H1 (cell line): ENCODE measurements around the gene KLF13. TPM values are rescaled to one million over a fixed set of nuclear protein-coding genes. Genes with fewer than 3 reads are reported as not detected.

ENCODE experiments used
- CTCF ChIA-PET: fragments of 300-600 bp; sonication (Branson Sonifier 250); formaldehyde crosslinking; loops from one replicate; lab custom pipeline; 2021; ENCODE audit not compliant: partially characterized antibody; lab: Charles Lee
- POLR2A ChIA-PET: fragments of 300-600 bp; sonication (Branson Sonifier 250); formaldehyde crosslinking; loops from one replicate; lab custom pipeline; 2021; ENCODE audit warnings: inconsistent platforms; ENCODE audit not compliant: partially characterized antibody; lab: Charles Lee
- DNase-seq, 2 experiments: peaks; one replicate each; pipeline versions ENCODE4 v3.0.0 to v3.0.0-alpha.2; 2010 to 2022; ENCODE audit warnings: low spot score in 2 of 2, low read depth in 1 of 2, mixed read lengths in 1 of 2
- FAIRE-seq: peaks from 2 replicates; lab custom pipeline; 2011; peaks lifted over from hg19 to GRCh38; lab: Jason Lieb, UNC
- H2AFZ ChIP-seq: 2 replicates; pipeline ENCODE4 v1.8.1; 2012; ENCODE audit warnings: low read length, inconsistent platforms
- H2AK5ac ChIP-seq: 2 replicates; pipeline ENCODE4 v1.6.1; 2013; ENCODE audit warnings: low read depth, low read length
- H2BK120ac ChIP-seq: replicated peaks from 2 replicates; pipeline ENCODE3; 2013; ENCODE audit warnings: low read depth, low read length, inconsistent platforms
- H2BK12ac ChIP-seq: 2 replicates; pipeline ENCODE4 v1.6.1; 2013; ENCODE audit warnings: low read depth, low read length
- H2BK15ac ChIP-seq: 2 replicates; pipeline ENCODE4 v1.6.1; 2013; ENCODE audit warnings: low read length
- H2BK20ac ChIP-seq: 2 replicates; pipeline ENCODE4 v1.6.1; 2013; ENCODE audit warnings: low read length
- H2BK5ac ChIP-seq: 2 replicates; pipeline ENCODE4 v1.6.1; 2013; ENCODE audit warnings: low read depth, low read length
- H3K14ac ChIP-seq: 2 replicates; pipeline ENCODE4 v1.6.1; 2013; ENCODE audit warnings: inconsistent platforms; ENCODE audit not compliant: insufficient read length
- H3K18ac ChIP-seq: 2 replicates; pipeline ENCODE4 v1.6.1; 2013; ENCODE audit warnings: low read length; ENCODE audit errors: extremely low read depth
- H3K23ac ChIP-seq: 2 replicates; pipeline ENCODE4 v1.6.1; 2013; ENCODE audit warnings: inconsistent platforms; ENCODE audit not compliant: insufficient read length
- H3K23me2 ChIP-seq: 2 replicates; pipeline ENCODE4 v1.6.1; 2013; ENCODE audit warnings: low read depth, low read length
- H3K27ac ChIP-seq: 2 replicates; pipeline ENCODE4 v1.6.1; 2011; ENCODE audit warnings: low read depth, low read length, inconsistent platforms
- H3K27me3 ChIP-seq, 4 experiments: replicated peaks in 1 of 4; 1 replicate in 1 of 4; 2 replicates in 3 of 4; pipeline versions ENCODE4 v1.6.1 to v1.8.1; 2011 to 2013; ENCODE audit warnings: low read length in 3 of 4, mild to moderate bottlenecking in 3 of 4, inconsistent platforms in 2 of 4, mixed read lengths in 2 of 4, moderate library complexity in 1 of 4; ENCODE audit not compliant: control insufficient read depth in 3 of 4, insufficient read depth in 3 of 4; ENCODE audit errors: extremely low read depth in 1 of 4
- H3K36me3 ChIP-seq, 4 experiments: 2 replicates each; pipeline versions ENCODE4 v1.6.1 to v1.8.1; 2011 to 2013; ENCODE audit warnings: mild to moderate bottlenecking in 4 of 4, low read length in 3 of 4, moderate library complexity in 2 of 4, control low read depth in 1 of 4, inconsistent platforms in 1 of 4; ENCODE audit not compliant: insufficient read depth in 4 of 4, control insufficient read depth in 2 of 4
- H3K4ac ChIP-seq: replicated peaks from 2 replicates; pipeline ENCODE3; 2013; ENCODE audit warnings: low read length, low read depth, mixed read lengths, inconsistent platforms; ENCODE audit not compliant: insufficient read length
- H3K4me1 ChIP-seq, 4 experiments: replicated peaks in 1 of 4; 1 replicate in 1 of 4; 2 replicates in 3 of 4; pipeline versions ENCODE4 v1.6.1 to v1.8.1; 2011 to 2013; ENCODE audit warnings: low read length in 3 of 4, inconsistent platforms in 2 of 4, mixed read lengths in 1 of 4; ENCODE audit not compliant: insufficient read depth in 4 of 4, control insufficient read depth in 3 of 4
- H3K4me2 ChIP-seq, 2 experiments: 2 replicates each; pipeline versions ENCODE4 v1.6.1 to v1.8.1; 2011 to 2013; ENCODE audit warnings: low read depth in 2 of 2, low read length in 2 of 2, control low read depth in 1 of 2, inconsistent platforms in 1 of 2, mild to moderate bottlenecking in 1 of 2; ENCODE audit not compliant: insufficient read depth in 1 of 2
- H3K4me3 ChIP-seq, 4 experiments: fragments of 200-600, 300-600 bp in 1 of 4; sonication (generic), shearing (Covaris generic), sonication (Bioruptor Twin) in 1 of 4; 2 replicates each; pipeline versions ENCODE4 v1.5.1 to v1.8.1; 2011 to 2016; ENCODE audit warnings: low read length in 4 of 4, low read depth in 3 of 4, control low read depth in 2 of 4, inconsistent platforms in 2 of 4, mild to moderate bottlenecking in 2 of 4, mixed read lengths in 1 of 4, moderate library complexity in 1 of 4; ENCODE audit not compliant: insufficient read depth in 2 of 4; ENCODE audit errors: extremely low read depth in 1 of 4
- H3K56ac ChIP-seq: replicated peaks from 2 replicates; pipeline ENCODE3; 2013; ENCODE audit warnings: low read depth, mild to moderate bottlenecking, mixed read lengths, low read length, inconsistent platforms; ENCODE audit not compliant: insufficient read length
- H3K79me1 ChIP-seq: 2 replicates; pipeline ENCODE4 v1.6.1; 2013; ENCODE audit warnings: low read depth, low read length, control low read depth
- H3K79me2 ChIP-seq, 2 experiments: 2 replicates each; pipeline versions ENCODE4 v1.6.1 to v1.8.1; 2012 to 2013; ENCODE audit warnings: low read length in 2 of 2, mild to moderate bottlenecking in 2 of 2, inconsistent platforms in 1 of 2; ENCODE audit not compliant: insufficient read depth in 2 of 2, control insufficient read depth in 1 of 2
- H3K9ac ChIP-seq, 4 experiments: replicated peaks in 1 of 4; 1 replicate in 1 of 4; 2 replicates in 3 of 4; pipeline versions ENCODE4 v1.6.1 to v1.8.1; 2011 to 2013; ENCODE audit warnings: low read depth in 3 of 4, low read length in 3 of 4, control low read depth in 2 of 4, mild to moderate bottlenecking in 2 of 4, moderate library complexity in 2 of 4, inconsistent platforms in 1 of 4; ENCODE audit errors: extremely low read depth in 1 of 4
- H3K9me3 ChIP-seq, 2 experiments: 2 replicates each; pipeline versions ENCODE4 v1.6.1 to v1.8.1; 2012 to 2013; ENCODE audit warnings: mild to moderate bottlenecking in 2 of 2, moderate library complexity in 2 of 2, control low read depth in 1 of 2, inconsistent platforms in 1 of 2, low read depth in 1 of 2, low read length in 1 of 2, mixed read lengths in 1 of 2; ENCODE audit not compliant: insufficient read depth in 2 of 2
- H4K20me1 ChIP-seq, 2 experiments: replicated peaks in 1 of 2; 2 replicates each; pipeline versions ENCODE3 to v1.8.1; 2011 to 2013; ENCODE audit warnings: inconsistent platforms in 2 of 2, low read length in 2 of 2, mild to moderate bottlenecking in 1 of 2; ENCODE audit not compliant: insufficient read depth in 2 of 2, control insufficient read depth in 1 of 2
- H4K5ac ChIP-seq: 2 replicates; pipeline ENCODE4 v1.6.1; 2013; ENCODE audit warnings: low read length, low read depth, mixed read lengths, inconsistent platforms; ENCODE audit not compliant: insufficient read length
- H4K8ac ChIP-seq: 2 replicates; pipeline ENCODE4 v1.8.0; 2013; ENCODE audit warnings: mild to moderate bottlenecking, moderate library complexity, low read length, inconsistent platforms; ENCODE audit not compliant: insufficient read depth; ENCODE audit errors: extremely low read depth
- H4K91ac ChIP-seq: replicated peaks from 2 replicates; pipeline ENCODE3; 2013; ENCODE audit warnings: low read length, mixed read lengths, inconsistent platforms; ENCODE audit not compliant: insufficient read length
- ATF3 ChIP-seq: IDR thresholded peaks from 2 replicates; pipeline ENCODE4 v1.6.1; 2011; ENCODE audit warnings: low read depth, mild to moderate bottlenecking, low read length; ENCODE audit not compliant: insufficient read depth
- BRCA1 ChIP-seq: IDR thresholded peaks from 2 replicates; pipeline ENCODE4 v1.6.1; 2012; ENCODE audit warnings: low read depth, low read length, improper control_type of control experiment
- CBX8 ChIP-seq: fragments of 300-800, 300-1000 bp; sonication (generic); IDR thresholded peaks from 2 replicates; pipeline ENCODE4 v1.7.1; 2016; ENCODE audit warnings: low read depth, low read length, borderline replicate concordance
- CHD2 ChIP-seq: IDR thresholded peaks from 2 replicates; pipeline ENCODE4 v1.6.1; 2012; ENCODE audit warnings: low read length, improper control_type of control experiment
- EGR1 ChIP-seq: IDR thresholded peaks from 2 replicates; pipeline ENCODE4 v1.6.1; 2011; ENCODE audit warnings: low read depth, low read length, borderline replicate concordance
- FOSL1 ChIP-seq: IDR thresholded peaks from 2 replicates; pipeline ENCODE4 v1.6.1; 2011; ENCODE audit warnings: mild to moderate bottlenecking, low read depth, low read length, moderate library complexity; ENCODE audit not compliant: insufficient read depth
- HDAC6 ChIP-seq: IDR thresholded peaks from one replicate; pipeline ENCODE4 v1.7.1; 2012; ENCODE audit warnings: low read depth, mild to moderate bottlenecking, inconsistent platforms, low read length, moderate library complexity
- JUND ChIP-seq: IDR thresholded peaks from 2 replicates; pipeline ENCODE4 v1.6.1; 2011; ENCODE audit warnings: mild to moderate bottlenecking, improper control_type of control experiment, low read length
- PHF8 ChIP-seq: fragments of 200-600 bp; sonication (generic); conservative IDR thresholded peaks from 2 replicates; pipeline ENCODE4 v1.7.1; 2012; ENCODE audit warnings: low read depth, mild to moderate bottlenecking, inconsistent platforms, low read length, moderate library complexity
- POLR2A ChIP-seq, 2 experiments: IDR thresholded peaks; 1 replicate in 1 of 2; 2 replicates in 1 of 2; pipeline ENCODE4 v1.6.1; 2011; ENCODE audit warnings: low read depth in 2 of 2, low read length in 2 of 2, mild to moderate bottlenecking in 2 of 2; ENCODE audit errors: control extremely low read depth in 1 of 2
- SIN3A ChIP-seq, 2 experiments: IDR thresholded peaks in 1 of 2; conservative IDR thresholded peaks in 1 of 2; 2 replicates each; pipeline ENCODE4 v1.6.1; 2011 to 2012; ENCODE audit warnings: low read length in 2 of 2, improper control_type of control experiment in 1 of 2, low read depth in 1 of 2, mild to moderate bottlenecking in 1 of 2
- USF2 ChIP-seq: IDR thresholded peaks from 2 replicates; pipeline ENCODE4 v1.6.1; 2011; ENCODE audit warnings: low read length, improper control_type of control experiment
- WGBS, 2 experiments: shearing (Covaris generic) in 1 of 2; methylation state at CpG; one replicate each; pipeline versions ENCODE4 v1.1.6 to v1.1.7; 2013 to 2015; ENCODE audit warnings: low lambda C conversion rate in 2 of 2, mixed read lengths in 2 of 2, inconsistent platforms in 1 of 2, low coverage in 1 of 2, missing lambda C conversion rate in 1 of 2; ENCODE audit not compliant: insufficient replicate concordance in 2 of 2, insufficient coverage in 1 of 2, insufficient read length in 1 of 2; ENCODE audit errors: extremely low coverage in 1 of 2, missing lambda C conversion rate in 1 of 2; 5-methylcytosine and 5-hydroxymethylcytosine counted together
- polyA plus RNA-seq, 7 experiments: library from polyadenylated mRNA; depleted of rRNA in 3 of 7; stranded (reverse) in 5 of 7; unstranded in 2 of 7; fragments of >200 nt in 5 of 7; fragments of 200-250 nt in 2 of 7; gene quantifications; 1 replicate in 5 of 7; 2 replicates in 1 of 7; 4 replicates in 1 of 7; pipeline versions ENCODE4 v1.2.1 to v1.2.3, GENCODE V29; 2011 to 2013; ENCODE audit warnings: missing spikeins in 2 of 7, mixed read lengths in 2 of 7
- total RNA-seq: library from RNA; stranded (reverse); fragmentation: NEBNext Ultra II Directional; extraction: Animal tissue kit (Norgen Biotek cat#: 25700); gene quantifications from 2 replicates; pipeline ENCODE4 v1.2.1, GENCODE V29; 2021

Gene KLF13
- total and polyA plus RNA-seq, 2 of the 8 experiments (the other 6 are each of a cell fraction or from before 2014, with no cell fraction given), result 18.3 to 33.4 TPM

GRCh38 chr15:31333119-31333518 lies 6.5 kb downstream of the KLF13 start:
- peaks cover 40 to 52% of the 10 kb centered on the region in 2 experiments for H4K20me1 ChIP-seq
- H3K27me3 ChIP-seq, result no peaks in the 10 kb centered on the region
- no peak overlapping the region for H2AFZ ChIP-seq
- no peak for DNase-seq
- no peak for FAIRE-seq
- no peaks in the 10 kb centered on the region for H3K9me3 ChIP-seq
- ChIA-PET POLR2A (no interaction called here), CTCF (interaction anchor here (1.0 to 1.6 kb wide), 3 partner anchors 21 to 42 kb away, joined by 3 to 4 read pairs (median 3); no protein-coding TSS in a partner anchor)
- H3K36me3 ChIP-seq, result no peaks in the 10 kb centered on the region
- no peak overlapping the region for H3K4ac ChIP-seq
- 93% methylated on average over 4 of the region's 4 CpGs; no CpG with 5 or more reads in 1 of the 2 experiments for WGBS, 2 experiments
- no peak overlapping the region for H3K27ac ChIP-seq
- H3K4me1 ChIP-seq, result peaks cover 3 to 17% (median 7%) of the 10 kb centered on the region in 4 experiments
- H3K18ac ChIP-seq, result no peak overlapping the region
- peaks cover 29% of the 10 kb centered on the region for H3K79me1 ChIP-seq
- H3K9ac ChIP-seq, result no peak overlapping the region
- no peak overlapping the region for H3K4me2 ChIP-seq
- H3K23me2 ChIP-seq, result peaks cover 7% of the 10 kb centered on the region; the same call in 1 of the 2 replicates
- no peak overlapping the region; the same call in 1 of the 2 replicates for H2BK12ac ChIP-seq
- H2BK120ac ChIP-seq, result no peak overlapping the region
- no peak overlapping the region for H3K56ac ChIP-seq
- H2AK5ac ChIP-seq, result no peak overlapping the region
- H3K4me3 ChIP-seq, result no peak overlapping the region
- no peak overlapping the region for H3K14ac ChIP-seq
- H2BK15ac ChIP-seq, result no peak overlapping the region
- peaks cover 14 to 83% of the 10 kb centered on the region in 2 experiments for H3K79me2 ChIP-seq
- H3K23ac ChIP-seq, result no peak overlapping the region
- H2BK5ac ChIP-seq, result no peak overlapping the region
- no peak overlapping the region for H4K8ac ChIP-seq
- no peak overlapping the region for H2BK20ac ChIP-seq
- no peak overlapping the region for H4K91ac ChIP-seq
- no peak overlapping the region for H4K5ac ChIP-seq
- TF ChIP-seq CHD2 (no peak), USF2 (no peak), CBX8 (no peak), EGR1 (no peak), SIN3A (conservative IDR thresholded peaks at IDR 0.05 in 1 of 2, IDR thresholded peaks at IDR 0.05 in 1 of 2; ENCODE audit: low read depth in 1 of 2, low read length in 2 of 2) (no peak), FOSL1 (no peak), BRCA1 (no peak), HDAC6 (no peak), PHF8 (no peak), ATF3 (no peak), JUND (no peak), POLR2A (IDR thresholded peaks at IDR 0.05; ENCODE audit: control extremely low read depth in 1 of 2, low read depth in 2 of 2, low read length in 2 of 2) (no peak)
